ENCODE data around the gene BTBD2.

DNA sequence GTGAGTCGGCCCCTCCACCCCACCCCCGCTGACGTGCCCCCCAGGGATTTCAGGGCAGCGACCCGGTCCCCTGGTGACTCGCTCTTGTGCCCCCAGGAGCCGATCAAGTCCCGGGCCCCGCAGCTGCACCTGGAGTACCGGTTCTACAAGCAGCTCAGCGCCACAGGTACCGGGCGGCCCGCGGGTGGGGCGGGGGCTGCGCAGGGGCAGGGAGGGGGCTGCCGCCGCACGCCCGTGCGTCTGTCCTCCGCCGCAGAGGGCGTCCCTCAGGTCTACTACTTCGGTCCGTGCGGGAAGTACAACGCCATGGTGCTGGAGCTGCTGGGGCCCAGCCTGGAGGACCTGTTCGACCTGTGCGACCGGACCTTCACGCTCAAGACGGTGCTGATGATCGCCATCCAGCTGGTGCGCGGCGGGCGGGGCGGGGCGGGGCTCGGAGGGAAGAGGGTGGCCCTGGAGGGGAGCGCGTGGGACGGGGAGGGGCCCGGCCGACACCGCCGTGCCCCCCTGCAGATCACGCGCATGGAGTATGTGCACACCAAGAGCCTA lies 37.1 kb downstream of the BTBD2 start:
- TF ChIP-seq CTCF (IDR thresholded peaks at IDR 0.05): no peak
- no peak for TF ChIP-seq POLR2AphosphoS5 (IDR thresholded peaks at IDR 0.05; ENCODE audit: insufficient read depth in 1 of 2, low read depth in 1 of 2)
- TF ChIP-seq POLR2A (IDR thresholded peaks at IDR 0.05): no peak

Data from vagina (tissue), 2 donors.